Activated CD4-positive, alpha-beta T cell treated with anti-CD3 and anti-CD28 coated beads, Interleukin-2, amount 10 ng/mL, durations not matched to agents 24 days and 14 days (primary cell): ENCODE measurements around the gene R3HDM4. TPM values are rescaled to one million over a fixed set of nuclear protein-coding genes. Genes with fewer than 3 reads are reported as not detected.
"Not testable (repeated sequence)": the region's sequence is repeated elsewhere in the genome, so short reads cannot be mapped to it uniquely, and the experiment has no call there.

ENCODE experiments used
- DNase-seq: peaks from one replicate; pipeline ENCODE4 v3.0.0; 2022
- H3K27ac Mint-ChIP-seq: one replicate; pipeline ENCODE4 v1.8.0; 2022; ENCODE audit warnings: mild to moderate bottlenecking, mixed read lengths
- H3K27me3 Mint-ChIP-seq: one replicate; pipeline ENCODE4 v1.8.0; 2022; ENCODE audit warnings: mixed read lengths
- H3K36me3 Mint-ChIP-seq: one replicate; pipeline ENCODE4 v1.8.0; 2022; ENCODE audit warnings: low read depth, mild to moderate bottlenecking, mixed read lengths
- H3K4me1 Mint-ChIP-seq: one replicate; pipeline ENCODE4 v1.8.0; 2021; ENCODE audit warnings: mixed read lengths
- H3K4me3 Mint-ChIP-seq: one replicate; pipeline ENCODE4 v1.8.0; 2022; ENCODE audit warnings: mild to moderate bottlenecking, moderate library complexity, mixed read lengths
- H3K9me3 Mint-ChIP-seq: one replicate; pipeline ENCODE4 v1.8.0; 2021; ENCODE audit warnings: mixed read lengths
- intact Hi-C: fragments of 100-400 bp; cut with micrococcal nuclease; formaldehyde crosslinking; loops from one replicate; pipeline ENCODE4 v1.15.1; 2023
- total RNA-seq: library from RNA; stranded (reverse); gene quantifications from 2 replicates; pipeline ENCODE4 v1.2.3, GENCODE V29; 2022

Gene R3HDM4
- total RNA-seq: 86.8 and 91.5 TPM in 2 replicates

DNA sequence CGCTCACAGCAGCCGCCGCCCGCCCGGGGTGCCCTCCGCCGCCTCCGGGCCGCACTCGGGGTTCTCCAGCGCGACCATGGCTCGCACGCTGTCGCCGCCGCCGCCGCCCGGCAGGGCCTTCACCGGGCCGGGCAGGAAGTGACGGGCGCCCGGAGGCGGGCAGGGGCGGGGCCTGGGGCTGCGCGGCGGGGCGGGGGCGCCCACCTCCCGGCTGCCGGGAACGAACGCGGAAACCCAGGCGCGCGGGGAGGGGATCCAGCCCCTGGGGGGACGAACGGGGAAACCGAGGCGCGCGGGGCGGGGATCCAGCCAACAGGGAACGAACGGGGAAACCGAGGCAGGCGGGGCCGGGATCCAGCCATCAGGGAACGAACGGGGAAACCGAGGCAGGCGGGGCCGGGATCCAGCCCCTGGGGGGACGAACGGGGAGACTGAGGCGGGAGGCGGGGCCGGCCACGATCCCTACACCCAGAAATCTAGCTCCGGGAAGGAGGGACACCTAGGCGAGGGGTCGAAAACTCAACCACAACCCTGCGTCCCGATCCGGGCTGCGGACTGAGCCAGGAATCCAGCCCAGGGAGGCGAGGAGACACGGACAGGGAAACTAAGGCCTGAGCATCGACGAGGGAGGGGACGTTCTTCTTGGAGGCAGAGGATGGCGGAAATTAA, at the start of gene R3HDM4:
Gene R3HDM4, minus strand, starts transcription at position 140 of the 669 bp plus-strand sequence. Its CDS starts 62 bp downstream, at position 78.
- H3K4me3 Mint-ChIP-seq: peak within 1 kb of the TSS; percentile 85
- intact Hi-C loops: no loop called here
- H3K9me3 Mint-ChIP-seq: no peaks in the 10 kb centered on the region
- H3K27ac Mint-ChIP-seq: peak within 1 kb of the TSS; percentile 89
- peaks cover 8% of the 10 kb centered on the region for H3K36me3 Mint-ChIP-seq
- H3K27me3 Mint-ChIP-seq: peaks cover 2% of the 10 kb centered on the region
- DNase-seq: peak; percentile 97
- H3K4me1 Mint-ChIP-seq: peaks cover 26% of the 10 kb centered on the region

- intact Hi-C loops: no loop called here
- H3K9me3 Mint-ChIP-seq: peaks cover 3% of the 10 kb centered on the region
Measured at GRCh38 chr19:961866-962620, 49.0 kb upstream of the R3HDM4 start.

DNA sequence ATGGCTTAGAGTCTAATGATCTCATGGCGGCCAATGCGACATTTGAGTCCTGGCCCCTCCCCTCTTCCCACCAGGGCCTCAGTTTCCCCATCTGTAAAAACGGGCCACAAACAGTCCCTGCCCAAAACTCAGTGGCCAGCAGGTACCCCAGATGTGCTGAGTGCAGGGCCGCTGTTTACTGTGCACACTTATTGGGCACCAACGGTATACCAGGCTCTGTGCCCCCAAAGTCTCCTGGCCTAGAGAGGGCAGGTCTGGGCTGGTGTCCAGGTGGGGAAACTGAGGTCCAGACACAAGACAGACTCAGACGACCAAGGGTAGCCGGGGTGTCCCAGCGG, 47.6 kb upstream of the R3HDM4 start:
- Mint-ChIP-seq H3K36me3 (peaks cover 21% of the 10 kb centered on the region), H3K4me1 (peaks cover 16% of the 10 kb centered on the region), H3K27ac (no peak overlapping the region), H3K4me3 (no peak overlapping the region), H3K9me3 (peaks cover 3% of the 10 kb centered on the region), H3K27me3 (no peaks in the 10 kb centered on the region)
- no peak for DNase-seq
- intact Hi-C loops: no loop called here

More at GRCh38 chr19:961866-962620, 49.0 kb upstream of the R3HDM4 start:
- Mint-ChIP-seq H3K36me3 (peaks cover 29% of the 10 kb centered on the region), H3K27ac (peak overlapping the region; percentile 70), H3K4me3 (no peak overlapping the region), H3K4me1 (peaks cover 16% of the 10 kb centered on the region), H3K27me3 (no peaks in the 10 kb centered on the region)
- DNase-seq: peak; percentile 73

- H3K4me1 Mint-ChIP-seq: peaks cover 14% of the 10 kb centered on the region
- H3K36me3 Mint-ChIP-seq: peaks cover 16% of the 10 kb centered on the region
- H3K27me3 Mint-ChIP-seq: no peaks in the 10 kb centered on the region
- no peaks in the 10 kb centered on the region for H3K9me3 Mint-ChIP-seq
- H3K4me3 Mint-ChIP-seq: no peak overlapping the region
- H3K27ac Mint-ChIP-seq: no peak overlapping the region
- no peak for DNase-seq
- intact Hi-C loops: no loop called here
Measured at GRCh38 chr19:960020-960419, 47.0 kb upstream of the R3HDM4 start.

DNA sequence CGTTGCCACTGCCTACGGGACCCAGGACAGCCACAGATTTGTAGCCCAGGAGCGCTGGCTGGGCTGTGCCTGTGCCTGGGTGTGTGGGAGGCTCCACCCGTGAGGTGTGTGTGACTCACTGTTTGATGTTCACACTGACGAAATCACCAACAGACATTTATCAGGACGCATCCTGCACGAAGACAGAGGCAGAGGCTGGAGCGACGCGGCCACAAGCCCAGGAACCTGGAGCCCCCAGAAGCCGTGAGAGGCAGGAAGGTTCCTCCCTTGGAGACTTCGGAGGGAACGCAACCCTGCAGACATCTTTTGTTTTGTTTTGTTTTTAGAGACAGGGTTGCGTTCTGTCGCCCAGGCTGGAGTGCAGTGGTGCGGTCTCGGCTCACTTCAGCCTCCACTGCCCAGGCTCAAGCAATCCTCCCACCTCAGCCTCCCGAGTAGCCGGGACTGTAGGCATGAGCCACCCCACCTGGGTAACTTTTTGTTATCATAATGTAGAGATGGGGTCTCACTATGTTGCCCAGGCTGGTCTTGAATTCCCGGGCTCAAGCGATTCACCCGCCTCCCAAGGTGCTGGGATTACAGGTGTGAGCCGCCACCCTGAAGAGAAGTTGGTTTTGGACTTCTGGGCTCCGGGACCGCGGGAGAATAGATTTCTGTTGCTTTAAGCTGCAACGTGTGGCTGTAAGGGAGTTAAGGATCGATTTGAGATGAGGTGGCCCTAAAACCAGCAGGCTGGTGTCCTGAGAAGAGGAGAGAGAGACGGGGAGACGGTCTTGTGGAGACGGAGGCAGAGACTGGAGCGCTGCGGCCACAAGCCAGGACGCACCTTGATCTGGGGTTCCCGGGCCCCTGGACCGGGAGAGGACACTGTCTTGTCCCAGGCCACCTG, 46.2 kb upstream of the R3HDM4 start:
- peaks cover 14% of the 10 kb centered on the region for H3K4me1 Mint-ChIP-seq
- H3K9me3 Mint-ChIP-seq: no peaks in the 10 kb centered on the region
- peak; percentile 65 for DNase-seq
- no peaks in the 10 kb centered on the region for H3K27me3 Mint-ChIP-seq
- intact Hi-C loops: no loop called here
- H3K36me3 Mint-ChIP-seq: peaks cover 9% of the 10 kb centered on the region
- H3K27ac Mint-ChIP-seq: peak overlapping the region; percentile 70
- no peak overlapping the region for H3K4me3 Mint-ChIP-seq

GRCh38 chr19:957578-957977, 44.6 kb upstream of the R3HDM4 start:
- not testable (repeated sequence) for H3K9me3 Mint-ChIP-seq

DNA sequence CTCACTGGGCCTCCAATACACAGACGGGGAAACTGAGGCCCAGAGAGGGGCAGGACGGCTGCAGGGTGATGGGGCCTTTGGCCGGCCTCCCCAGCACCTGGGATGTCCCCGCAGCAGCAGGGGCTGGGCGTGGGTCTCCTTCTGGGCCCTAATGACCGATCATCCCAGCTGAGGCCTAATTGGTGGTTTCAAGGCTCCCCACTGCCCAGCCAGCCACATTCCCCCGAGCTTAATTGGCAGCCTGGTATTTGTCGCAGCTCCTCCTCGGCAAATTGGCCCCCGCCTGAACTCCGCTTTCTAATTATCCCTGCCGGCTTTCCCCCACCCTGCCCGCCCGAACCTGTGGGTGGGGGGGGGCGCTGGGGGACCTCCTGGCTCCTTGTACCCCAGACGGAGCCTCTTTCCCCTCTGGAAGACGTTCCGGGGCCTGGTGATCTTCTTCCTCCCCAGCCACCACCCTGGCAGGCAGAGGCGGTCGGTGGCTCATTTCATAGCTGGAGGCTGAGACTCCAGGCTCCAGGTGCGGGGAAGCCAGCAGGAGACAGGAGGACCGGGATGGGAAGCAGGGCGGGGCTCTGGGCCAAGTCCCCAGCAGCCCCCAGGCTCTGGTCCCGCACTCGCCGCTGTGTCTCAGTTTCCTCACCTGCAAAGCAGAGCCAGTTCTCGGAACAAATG, 43.9 kb upstream of the R3HDM4 start:
- Mint-ChIP-seq H3K27me3 (no peaks in the 10 kb centered on the region), H3K27ac (no peak overlapping the region), H3K9me3 (no peaks in the 10 kb centered on the region), H3K4me1 (peaks cover 6% of the 10 kb centered on the region), H3K4me3 (no peak overlapping the region), H3K36me3 (peaks cover 4% of the 10 kb centered on the region)
- intact Hi-C loops: no loop called here
- DNase-seq: no peak

More at GRCh38 chr19:957578-957977, 44.6 kb upstream of the R3HDM4 start:
- DNase-seq, H3K4me3 Mint-ChIP-seq, H3K27me3 Mint-ChIP-seq, H3K27ac Mint-ChIP-seq, H3K36me3 Mint-ChIP-seq, intact Hi-C loops: not testable (repeated sequence)
- H3K4me1 Mint-ChIP-seq: peaks cover 11% of the 10 kb centered on the region

DNA sequence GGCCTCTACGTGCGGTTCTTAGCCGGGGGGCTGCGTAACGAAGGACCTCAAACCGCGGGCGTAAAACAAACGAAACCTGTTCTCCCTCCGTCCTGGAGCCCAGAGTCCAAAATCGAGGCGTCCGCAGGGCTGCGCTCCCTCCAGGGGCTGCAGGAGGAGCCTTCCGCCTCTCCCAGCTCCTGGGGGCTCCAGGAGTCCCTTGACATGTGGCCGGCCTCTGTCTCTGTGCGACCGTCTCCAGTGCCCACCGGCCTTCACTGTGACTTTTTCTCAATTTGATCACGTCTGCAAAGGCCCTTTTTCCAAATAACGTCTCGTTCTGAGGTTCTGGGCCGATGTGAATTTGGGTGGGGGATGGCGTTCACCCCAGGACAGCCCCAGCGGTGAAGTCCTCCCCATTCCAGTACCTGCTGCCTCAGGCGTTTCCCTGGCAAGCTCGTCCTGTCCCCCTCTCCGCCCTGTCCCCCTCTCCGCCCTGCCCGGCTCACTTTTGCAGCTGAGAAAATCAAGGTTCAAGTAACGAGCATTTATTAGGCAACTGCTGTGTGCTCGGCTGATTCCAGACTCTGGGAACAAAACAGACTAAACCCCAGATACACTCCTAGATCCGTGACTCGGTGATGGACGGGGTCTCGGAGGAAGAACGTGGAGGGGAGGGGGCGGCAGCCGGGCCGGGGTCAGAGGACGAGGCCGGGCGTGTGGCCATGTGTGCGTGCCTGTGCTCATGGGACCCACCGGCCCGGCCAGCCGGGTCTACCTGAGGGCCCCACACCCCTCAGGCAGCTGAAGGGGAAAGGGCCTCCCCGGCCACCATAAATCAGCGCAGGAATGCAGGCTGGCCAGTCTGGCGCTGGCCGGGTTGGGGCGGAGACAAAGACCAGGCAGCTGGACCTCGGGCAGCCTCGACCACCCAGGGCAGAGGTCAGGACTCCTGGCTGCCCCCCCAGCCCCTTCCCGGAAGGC, 43.1 kb upstream of the R3HDM4 start:
- Mint-ChIP-seq H3K36me3 (peaks cover 4% of the 10 kb centered on the region), H3K4me1 (peaks cover 6% of the 10 kb centered on the region), H3K27me3 (no peaks in the 10 kb centered on the region), H3K27ac (no peak overlapping the region), H3K9me3 (no peaks in the 10 kb centered on the region), H3K4me3 (no peak overlapping the region)
- DNase-seq: no peak
- intact Hi-C loops: no loop called here

GRCh38 chr19:954672-955494, 41.9 kb upstream of the R3HDM4 start:
- peaks cover 6% of the 10 kb centered on the region for H3K4me1 Mint-ChIP-seq
- no peaks in the 10 kb centered on the region for H3K9me3 Mint-ChIP-seq

GRCh38 chr19:954272-954671, 41.3 kb upstream of the R3HDM4 start:
- Mint-ChIP-seq H3K27me3 (no peaks in the 10 kb centered on the region), H3K27ac (no peak overlapping the region), H3K36me3 (peaks cover 2% of the 10 kb centered on the region), H3K4me1 (peaks cover 4% of the 10 kb centered on the region), H3K4me3 (no peak overlapping the region), H3K9me3 (no peaks in the 10 kb centered on the region)
- intact Hi-C loops: no loop called here
- no peak for DNase-seq

More at GRCh38 chr19:954672-955494, 41.9 kb upstream of the R3HDM4 start:
- Mint-ChIP-seq H3K27me3 (no peaks in the 10 kb centered on the region), H3K36me3 (peaks cover 4% of the 10 kb centered on the region), H3K27ac (no peak overlapping the region), H3K4me3 (no peak overlapping the region)
- intact Hi-C loops: no loop called here
- DNase-seq: no peak

- Mint-ChIP-seq H3K9me3 (no peaks in the 10 kb centered on the region), H3K27me3 (no peaks in the 10 kb centered on the region), H3K36me3 (no peaks in the 10 kb centered on the region), H3K4me3 (peak overlapping the region; percentile 26), H3K4me1 (peaks cover under 1% of the 10 kb centered on the region), H3K27ac (no peak overlapping the region)
- intact Hi-C loops: no loop called here
- DNase-seq: no peak
Measured at GRCh38 chr19:953445-954271, 40.6 kb upstream of the R3HDM4 start.
